GM15510 (cell line): ENCODE data around the gene FATE1.

Source experiments
- POLR2A ChIP-seq: IDR thresholded peaks from 3 replicates; pipeline ENCODE4 v1.6.1; 2011; ENCODE audit warnings: borderline replicate concordance; ENCODE audit not compliant: insufficient read length; ENCODE audit errors: extremely low read depth

Gene FATE1

DNA sequence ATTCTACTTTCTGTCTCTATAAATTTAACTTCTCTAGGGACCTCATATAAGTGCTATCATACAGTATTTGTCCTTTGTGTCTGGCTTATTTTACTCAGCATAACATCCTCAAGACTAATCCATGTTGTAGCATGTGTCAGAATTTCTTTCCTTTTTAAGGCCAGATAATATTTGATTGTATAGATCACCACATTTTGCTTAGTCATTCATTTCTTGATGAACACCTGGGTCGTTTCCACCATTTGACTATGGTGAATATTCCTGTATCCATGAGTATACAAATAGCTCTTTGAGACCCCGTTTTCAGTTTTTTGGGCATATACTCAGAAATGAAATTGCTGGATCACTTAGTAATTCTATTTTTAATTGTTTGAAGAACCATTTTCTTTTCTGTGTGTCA is 30.7 kb downstream of the FATE1 start:
- TF ChIP-seq POLR2A: no peak

DNA sequence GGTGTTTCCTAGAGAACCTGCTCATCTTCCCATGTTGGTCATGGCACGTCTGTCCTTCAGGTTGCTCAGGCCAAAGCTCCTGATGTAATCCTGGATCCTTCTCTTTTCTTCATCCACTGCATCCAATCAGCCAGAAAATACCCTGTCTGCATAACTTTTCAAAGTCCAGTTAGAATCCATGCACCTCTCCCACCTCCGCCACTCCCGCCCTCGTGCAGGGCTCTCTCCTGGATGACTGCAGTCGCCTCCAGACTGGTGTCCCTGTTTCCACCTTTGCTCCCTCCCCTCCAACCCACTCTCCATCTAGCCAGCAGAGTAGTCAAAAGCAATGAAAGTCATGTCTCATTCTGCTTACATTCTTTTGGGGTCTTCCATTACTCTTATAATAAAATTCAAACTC is 34.7 kb downstream of the FATE1 start:
- TF ChIP-seq POLR2A: no peak

DNA sequence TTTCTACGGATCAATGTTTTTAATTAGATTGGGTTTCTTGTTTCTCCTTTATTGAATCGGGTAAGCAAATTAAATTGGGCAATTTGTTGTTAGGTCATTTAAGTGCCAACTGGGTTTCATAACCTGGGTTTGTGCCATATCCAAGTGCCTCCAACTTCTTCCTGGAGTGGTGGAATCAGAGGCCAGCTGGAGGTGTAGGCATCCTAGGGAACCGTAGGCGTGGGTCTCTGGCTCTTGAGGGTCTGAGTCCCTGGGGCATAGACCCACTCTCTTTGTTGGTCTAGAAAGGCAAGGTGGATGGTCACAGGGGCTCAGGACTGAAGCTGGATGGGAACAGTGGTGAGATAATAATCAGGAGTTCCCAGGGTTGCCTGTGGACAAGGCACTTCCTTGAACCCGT is 37.0 kb downstream of the FATE1 start:
- TF ChIP-seq POLR2A: no peak

DNA sequence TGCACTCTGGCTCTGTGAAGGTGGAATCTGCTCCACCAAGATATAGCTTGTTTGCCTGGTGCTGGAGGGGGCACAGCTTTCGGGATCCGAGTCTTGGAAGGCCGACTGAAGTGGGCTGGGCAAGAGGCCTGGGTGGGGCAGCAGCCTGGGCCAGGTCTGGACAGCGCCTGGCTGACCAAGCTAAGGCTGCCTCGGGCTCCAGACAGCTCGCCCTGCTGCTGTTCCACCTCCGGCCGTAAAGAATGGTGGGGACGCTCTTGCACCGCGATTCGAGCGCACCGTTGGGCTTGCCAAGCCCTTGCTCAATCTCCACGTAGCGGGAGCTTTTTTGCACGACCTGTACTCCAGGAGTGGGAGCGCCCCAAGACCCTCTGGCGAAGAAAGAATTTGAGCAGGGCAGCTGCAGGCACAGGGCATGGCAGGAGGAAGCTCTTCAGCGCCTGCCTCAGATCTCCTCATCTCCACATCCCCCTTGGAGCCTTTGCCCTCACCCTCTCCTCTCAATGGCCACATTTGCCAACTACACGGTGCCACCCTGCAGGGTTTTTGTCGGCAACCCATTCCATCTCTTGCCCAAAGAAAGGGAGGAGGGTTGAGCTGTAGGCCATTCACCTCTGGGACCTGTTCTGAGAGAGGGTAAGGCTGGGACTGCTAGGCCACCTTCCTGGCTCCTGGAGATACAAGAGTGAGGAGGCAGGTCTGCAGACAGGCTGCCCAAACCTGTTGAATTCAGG is 37.6 kb downstream of the FATE1 start:
- TF ChIP-seq POLR2A: no peak

DNA sequence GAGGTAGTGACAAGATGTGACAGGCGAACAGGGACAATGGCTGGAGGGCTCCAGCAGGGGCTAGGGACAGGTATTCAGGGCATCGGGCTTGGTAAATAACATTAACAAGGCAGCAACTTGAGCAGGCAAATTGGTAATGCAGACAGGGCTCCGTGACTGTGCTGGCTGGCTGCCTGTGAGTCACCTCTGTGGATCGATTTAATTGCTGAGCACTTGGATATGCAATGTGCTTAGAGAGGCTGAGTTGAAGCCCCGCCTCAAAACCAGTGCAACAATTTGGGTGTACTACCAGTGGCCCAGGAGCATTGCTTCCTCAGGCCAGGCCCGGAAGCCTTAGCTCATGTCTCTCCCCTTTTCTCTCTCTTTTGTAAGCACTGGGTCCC is 38.2 kb downstream of the FATE1 start:
- TF ChIP-seq POLR2A: no peak

DNA sequence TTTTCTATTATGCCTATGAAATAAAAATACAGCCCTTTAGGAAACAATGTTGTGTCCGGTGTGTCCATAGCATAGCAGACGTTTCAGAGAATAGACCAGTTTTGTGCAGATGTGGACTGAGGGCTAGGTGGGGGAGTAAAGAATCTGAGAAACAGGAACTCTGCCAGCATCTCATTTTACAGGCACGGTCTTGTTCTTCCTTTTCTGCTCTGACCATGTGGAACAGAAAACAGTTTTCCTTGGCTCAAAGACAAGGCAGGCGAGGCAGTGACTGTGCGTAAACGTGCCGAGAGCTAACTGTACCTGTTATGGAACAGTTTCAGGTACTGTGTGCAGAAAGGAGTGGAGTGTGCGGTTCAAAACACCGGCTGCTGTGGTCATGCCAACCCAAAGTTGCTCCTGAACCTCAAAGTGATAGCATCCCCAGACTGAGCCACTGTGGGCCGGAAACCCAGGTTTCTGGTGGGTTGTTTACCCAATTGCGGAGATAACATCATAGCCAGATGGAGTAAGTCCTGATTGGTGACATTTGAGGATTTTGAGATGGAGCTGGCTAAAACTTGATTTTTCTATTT is 38.9 kb downstream of the FATE1 start:
- TF ChIP-seq POLR2A: no peak

DNA sequence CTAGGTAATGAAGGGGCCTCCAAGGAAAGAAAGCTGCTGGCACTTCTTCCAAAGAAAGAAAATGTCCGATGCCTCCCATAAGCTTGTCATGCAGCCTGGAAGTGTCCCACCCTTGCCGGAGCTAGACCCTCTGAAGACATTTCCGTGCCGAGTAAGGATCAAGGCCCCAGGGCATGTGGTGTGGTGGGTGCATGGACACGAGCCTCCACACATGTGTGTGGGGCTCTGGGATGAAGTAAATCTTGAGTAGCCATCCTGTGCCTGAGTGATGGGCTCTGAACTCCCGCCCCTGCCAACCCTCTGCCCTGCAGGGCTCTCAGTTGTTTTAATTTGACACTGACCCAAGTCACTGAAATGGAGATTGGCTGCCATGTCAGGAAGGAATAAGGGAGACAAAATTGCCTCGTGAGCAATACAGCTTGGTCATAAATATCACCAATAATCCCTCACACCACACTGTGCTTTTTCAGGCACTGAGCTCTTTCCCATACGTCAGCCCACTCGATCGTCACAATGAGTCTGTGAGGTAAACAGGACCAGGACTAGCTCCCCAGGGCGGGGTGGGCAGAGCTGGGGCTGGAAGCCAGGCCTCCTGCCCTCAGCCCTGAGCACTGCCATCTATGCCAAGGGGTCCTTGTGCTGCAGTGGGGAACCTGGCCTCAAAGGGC is 43.3 kb downstream of the FATE1 start:
- no peak for TF ChIP-seq POLR2A

DNA sequence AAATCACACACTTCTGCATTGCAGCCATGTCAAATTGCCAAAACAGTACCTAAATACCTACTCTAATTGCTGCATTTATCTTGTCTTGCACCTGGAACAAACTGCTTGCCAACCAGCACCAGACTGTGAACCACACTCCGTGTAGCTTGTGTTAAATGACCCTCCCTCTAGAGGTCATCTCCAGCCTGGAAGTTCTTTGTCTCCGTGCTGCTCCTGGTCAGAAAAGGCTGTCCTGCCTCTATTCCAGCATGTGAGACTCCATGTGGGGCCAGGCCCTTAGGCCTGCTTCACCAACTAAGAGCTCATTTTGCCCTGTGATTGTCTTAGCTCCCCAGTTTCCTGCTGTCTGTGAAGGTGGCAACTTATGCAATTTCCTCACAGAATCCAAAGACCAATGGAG is 47.0 kb downstream of the FATE1 start:
- TF ChIP-seq POLR2A: no peak

DNA sequence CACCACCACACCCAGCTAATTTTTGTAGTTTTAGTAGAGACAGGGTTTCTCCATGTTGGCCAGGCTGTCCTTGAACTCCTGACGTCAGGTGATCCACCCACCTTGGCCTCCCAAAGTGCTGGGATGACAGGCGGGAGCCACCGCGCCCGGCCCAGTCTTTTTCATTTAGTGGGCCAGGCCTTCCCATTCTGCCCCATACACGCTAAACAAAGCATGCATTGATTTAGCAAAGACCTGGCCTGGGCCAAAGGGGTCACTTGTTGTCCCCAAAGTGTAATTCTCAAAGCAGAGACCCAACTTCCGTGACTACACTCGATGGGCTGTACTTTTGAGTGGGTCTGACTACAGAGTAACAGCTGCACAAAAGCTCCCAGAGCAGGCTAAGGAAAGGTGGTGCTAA is 47.9 kb downstream of the FATE1 start:
- no peak for TF ChIP-seq POLR2A

DNA sequence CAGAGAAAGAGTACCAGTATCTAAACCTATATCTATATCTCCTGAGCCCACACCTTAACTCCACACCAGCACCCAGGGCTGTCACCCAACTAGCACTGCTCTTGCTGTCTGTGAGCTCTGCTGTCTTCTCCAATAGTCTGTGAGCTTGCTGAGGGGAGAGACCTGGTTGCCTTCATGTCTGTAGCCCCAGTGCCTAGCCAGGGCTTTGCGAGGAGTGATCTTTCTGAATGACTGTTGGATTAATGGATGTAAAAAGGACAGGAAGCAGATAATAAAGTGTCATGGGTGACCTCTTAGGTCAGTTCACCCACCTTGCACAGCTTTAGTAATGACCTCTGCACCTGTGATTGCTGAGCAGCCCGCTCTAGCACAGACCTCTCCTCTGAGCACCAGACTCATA is 49.2 kb downstream of the FATE1 start:
- TF ChIP-seq POLR2A: no peak

DNA sequence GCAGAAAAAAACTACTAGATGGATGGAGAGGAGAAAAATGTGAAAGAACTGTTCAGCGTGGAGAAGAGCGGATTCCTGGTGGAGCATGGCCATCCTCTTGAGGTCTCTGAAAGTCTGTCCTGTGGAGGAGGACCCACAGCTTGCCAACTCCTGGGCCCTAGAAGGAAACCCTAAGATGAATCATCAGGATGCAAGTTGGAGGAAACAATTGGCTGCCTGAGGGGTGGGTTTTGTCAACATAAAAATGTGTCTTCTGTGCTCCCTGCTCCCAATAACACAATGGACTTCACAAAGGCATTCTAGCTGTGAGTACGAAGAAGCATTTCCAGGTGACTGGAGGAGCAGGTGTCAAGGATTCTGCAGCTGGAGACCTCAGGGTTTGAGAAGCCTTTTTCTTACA is 55.9 kb downstream of the FATE1 start:
- TF ChIP-seq POLR2A: no peak
